HEK293T (cell line): ENCODE results near the gene ARHGEF28.

Experiments used
- ARNT ChIP-seq: fragments of 450-650 bp; IDR thresholded peaks from 2 replicates; pipeline ENCODE4 v1.6.1; 2017; ENCODE audit warnings: mild to moderate bottlenecking
- BHLHE40 ChIP-seq: fragments of 450-650 bp; IDR thresholded peaks from 2 replicates; pipeline ENCODE4 v1.6.1; 2016; ENCODE audit warnings: mild to moderate bottlenecking, moderate library complexity, borderline replicate concordance
- CTBP1 ChIP-seq: fragments of 450-650 bp; IDR thresholded peaks from 2 replicates; pipeline ENCODE4 v1.6.1; 2016; ENCODE audit warnings: borderline replicate concordance
- ELF4 ChIP-seq: fragments of 450-650 bp; IDR thresholded peaks from 2 replicates; pipeline ENCODE4 v1.6.1; 2017; ENCODE audit warnings: antibody characterized with exemption
- FOXK2 ChIP-seq: fragments of 450-650 bp; IDR thresholded peaks from 2 replicates; pipeline ENCODE4 v1.6.1; 2016; ENCODE audit warnings: mild to moderate bottlenecking
- FOXM1 ChIP-seq: fragments of 450-650 bp; IDR thresholded peaks from 2 replicates; pipeline ENCODE4 v1.6.1; 2017; ENCODE audit warnings: mild to moderate bottlenecking, borderline replicate concordance
- HDGF ChIP-seq: fragments of 450-650 bp; IDR thresholded peaks from 2 replicates; pipeline ENCODE4 v1.6.1; 2017; ENCODE audit warnings: antibody characterized with exemption, borderline replicate concordance
- LEF1 ChIP-seq: fragments of 450-650 bp; IDR thresholded peaks from 2 replicates; pipeline ENCODE4 v1.6.1; 2017; ENCODE audit warnings: mild to moderate bottlenecking, borderline replicate concordance
- NFRKB ChIP-seq: fragments of 450-650 bp; IDR thresholded peaks from 2 replicates; pipeline ENCODE4 v1.6.1; 2016; ENCODE audit warnings: mild to moderate bottlenecking, moderate library complexity
- PKNOX1 ChIP-seq: fragments of 450-650 bp; IDR thresholded peaks from 2 replicates; pipeline ENCODE4 v1.6.1; 2016
- SP1 ChIP-seq: fragments of 450-650 bp; IDR thresholded peaks from 2 replicates; pipeline ENCODE4 v1.6.1; 2017
- SUZ12 ChIP-seq: fragments of 450-650 bp; IDR thresholded peaks from 2 replicates; pipeline ENCODE4 v1.6.1; 2016; ENCODE audit warnings: mild to moderate bottlenecking
- TARDBP ChIP-seq: fragments of 450-650 bp; IDR thresholded peaks from 2 replicates; pipeline ENCODE4 v1.6.1; 2016
- ZNF384 ChIP-seq: fragments of 450-650 bp; IDR thresholded peaks from 2 replicates; pipeline ENCODE4 v1.6.1; 2016

DNA sequence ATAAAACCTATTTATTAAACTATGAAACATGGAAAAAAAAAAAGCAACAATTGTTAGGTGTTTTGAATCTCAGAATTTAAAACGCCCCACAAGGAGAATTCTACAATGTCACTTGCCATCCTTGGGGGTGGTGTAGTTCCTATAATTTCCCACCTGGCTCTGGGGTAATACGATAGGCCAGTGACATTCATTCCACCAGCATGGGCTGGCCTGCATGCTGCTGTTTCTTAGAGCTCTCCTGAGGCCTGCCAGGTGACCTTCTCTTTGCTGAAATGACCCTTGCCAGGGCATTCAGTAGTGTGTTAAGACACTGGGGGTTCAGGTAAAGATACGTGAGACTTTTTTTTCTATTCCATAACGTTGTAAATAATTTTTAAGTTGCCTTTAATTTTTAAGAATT is 10.0 kb upstream of the ARHGEF28 start:
- TF ChIP-seq FOXM1 (no peak), ELF4 (no peak), TARDBP (no peak), ZNF384 (no peak), SP1 (no peak), LEF1 (no peak), CTBP1 (no peak), ARNT (no peak), FOXK2 (no peak), HDGF (no peak), SUZ12 (no peak), PKNOX1 (no peak), BHLHE40 (no peak), NFRKB (no peak)
